GM23248 (cell line): ENCODE results near the gene EFHC1.

Experiments used
- EZH2 ChIP-seq: fragments of 200-600 bp; sonication (generic); IDR thresholded peaks from 2 replicates; pipeline ENCODE4 v1.6.1; 2018; ENCODE audit warnings: antibody characterized with exemption, mild to moderate bottlenecking; ENCODE audit not compliant: insufficient read depth, poor library complexity, severe bottlenecking
- EZH2phosphoT487 ChIP-seq: fragments of 200-600 bp; sonication (generic); IDR thresholded peaks from 2 replicates; pipeline ENCODE4 v1.6.1; 2018; ENCODE audit warnings: antibody characterized with exemption, moderate library complexity, mild to moderate bottlenecking, low read depth; ENCODE audit not compliant: insufficient read depth

GRCh38 chr6:52552278-52552643, 132.1 kb downstream of the EFHC1 start:
- TF ChIP-seq EZH2phosphoT487: no peak
- no peak for TF ChIP-seq EZH2
